EH (cell line): Measurements from ENCODE around the gene ZNF30.
A peak's percentile ranks its signal among the peaks of the same experiment; 100 is the strongest.
"Not testable (repeated sequence)": the region's sequence is repeated elsewhere in the genome, so short reads cannot be mapped to it uniquely, and the experiment has no call there.

Source experiments
- DNase-seq: peaks from one replicate; pipeline ENCODE4 v3.0.0-alpha.2; 2015; ENCODE audit warnings: low read depth

Gene ZNF30

DNA sequence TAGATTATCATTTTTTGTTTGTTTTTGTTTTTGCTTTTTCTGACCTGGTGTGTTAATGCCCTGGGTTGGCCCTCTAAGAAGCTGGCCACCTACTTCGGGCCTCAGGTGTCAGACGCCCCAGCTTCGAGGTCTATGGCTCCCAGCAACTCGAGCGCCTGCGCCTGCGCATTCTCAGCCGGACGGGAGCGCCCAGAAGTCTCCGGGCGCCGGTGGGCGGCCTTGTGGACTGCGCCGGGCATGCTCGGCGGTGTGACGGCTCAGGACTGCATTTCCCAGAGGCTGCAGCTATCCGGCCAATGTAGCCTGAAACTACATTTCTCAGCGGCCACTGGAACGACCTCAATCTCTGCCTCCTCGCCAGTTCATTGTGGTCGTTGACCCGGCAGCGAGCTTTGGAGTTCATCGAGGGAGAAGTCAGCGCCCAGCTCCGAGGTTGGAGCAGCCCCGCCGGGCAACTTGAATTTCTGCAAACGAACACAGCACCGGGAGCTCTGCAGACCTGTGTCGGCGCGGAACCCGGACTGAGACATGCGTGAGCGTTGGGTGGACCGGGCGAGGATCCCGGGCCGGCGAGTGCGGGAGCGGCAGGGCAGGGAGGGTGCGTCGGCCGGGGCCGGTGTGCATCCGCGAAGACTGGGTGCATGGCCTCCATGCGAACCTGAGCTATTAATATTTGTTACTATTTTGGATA lies at the start of gene ZNF30:
Gene ZNF30 (plus strand): TSS at position 219 of the 691 bp plus-strand sequence. CDS start 3,045 bp downstream, outside the sequence.
- DNase-seq, result peak; percentile 92

DNA sequence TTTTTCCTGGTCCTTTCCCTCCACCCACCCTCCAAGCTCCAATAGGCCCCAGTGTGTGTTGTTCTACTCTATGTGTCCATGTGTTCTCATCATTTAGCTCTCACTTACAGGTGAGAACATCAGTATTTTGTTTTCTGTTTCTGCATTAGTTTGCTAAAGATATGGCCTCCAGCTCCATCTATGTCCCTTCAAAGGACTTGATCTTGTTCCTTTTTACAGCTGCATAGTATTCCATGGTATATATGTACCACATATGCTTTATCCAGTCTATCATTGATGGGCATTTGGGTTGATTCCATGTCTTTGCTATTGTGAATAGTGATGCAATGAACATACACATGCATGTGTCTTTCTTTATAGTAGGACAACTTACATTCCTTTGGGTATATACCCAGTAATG lies 47.1 kb upstream of the ZNF30 start:
- DNase-seq, result no peak

DNA sequence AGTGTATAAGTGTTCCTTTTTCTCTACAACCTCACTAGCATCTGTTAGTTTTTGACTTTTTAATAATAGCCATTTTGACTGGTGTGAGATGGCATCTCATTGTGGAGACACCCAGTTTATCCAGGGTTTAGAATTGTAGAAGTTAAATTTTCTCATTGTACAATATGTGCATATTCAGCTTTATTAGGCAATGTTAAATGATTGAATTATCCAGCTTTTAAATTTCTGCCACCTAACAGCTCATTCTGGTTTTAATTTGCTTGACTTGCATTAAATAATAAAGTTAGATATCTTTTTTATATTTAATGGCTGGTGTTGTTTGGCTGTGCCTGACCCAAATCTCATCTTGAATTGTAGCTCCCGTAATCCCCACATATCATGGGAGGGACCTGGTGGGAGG lies 46.7 kb upstream of the ZNF30 start:
- no peak for DNase-seq

DNA sequence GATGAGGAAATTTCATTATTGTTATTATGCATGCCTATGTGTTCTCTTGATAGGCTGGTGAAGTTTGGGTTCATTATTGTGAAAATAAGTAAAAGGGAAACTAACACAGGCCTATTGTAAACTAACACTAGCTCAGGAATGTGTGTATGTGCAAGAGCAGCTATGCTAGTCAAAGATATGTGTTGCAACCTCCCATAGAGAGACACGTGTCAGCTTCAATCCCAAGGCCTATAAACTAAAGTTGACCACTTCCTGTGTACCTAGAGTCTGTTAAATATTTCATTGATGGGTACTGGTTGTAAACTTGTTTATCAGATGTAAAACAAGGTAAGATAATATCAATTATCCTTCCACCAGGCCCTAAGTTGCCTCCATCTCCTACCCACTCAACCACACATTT lies 44.7 kb upstream of the ZNF30 start:
- DNase-seq, result peak; percentile 19

DNA sequence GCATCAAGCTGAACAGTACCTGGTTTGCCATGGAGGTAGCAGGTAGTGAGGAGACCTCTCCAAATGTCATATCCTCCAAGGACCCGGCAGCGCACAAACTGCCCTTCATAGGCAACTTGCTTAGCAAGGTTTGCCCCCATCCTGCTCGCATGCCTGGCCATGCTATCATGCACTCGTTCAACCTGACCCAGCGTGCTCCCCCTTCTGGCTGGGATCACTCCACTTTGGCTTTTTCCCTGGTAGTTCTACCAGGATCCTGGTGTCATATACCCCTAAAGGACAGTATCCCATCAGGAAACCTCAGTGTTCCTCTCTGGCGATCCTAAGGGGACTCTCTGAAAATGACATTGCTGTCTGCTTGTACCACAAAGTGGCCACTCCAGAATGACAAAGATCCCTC lies 38.6 kb upstream of the ZNF30 start:
- no peak for DNase-seq

DNA sequence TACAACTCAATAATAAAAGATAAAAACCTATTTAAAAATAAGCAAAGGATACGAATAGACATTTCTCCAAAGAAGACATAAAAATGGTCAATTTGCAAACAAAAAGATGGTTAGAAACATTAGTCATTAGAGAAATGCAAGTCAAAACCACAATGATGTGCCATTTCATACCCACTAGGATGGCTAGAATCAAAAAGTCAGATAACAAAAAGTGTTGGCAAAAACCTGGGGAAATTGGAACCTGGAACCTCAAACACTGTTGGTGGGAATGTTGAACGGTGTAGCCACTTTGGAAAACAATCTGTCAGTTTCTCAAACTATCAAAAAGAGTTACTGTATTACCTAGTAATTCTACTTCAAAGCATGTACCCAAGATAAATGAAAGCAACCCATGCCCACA lies 26.5 kb upstream of the ZNF30 start:
- DNase-seq, result no peak

DNA sequence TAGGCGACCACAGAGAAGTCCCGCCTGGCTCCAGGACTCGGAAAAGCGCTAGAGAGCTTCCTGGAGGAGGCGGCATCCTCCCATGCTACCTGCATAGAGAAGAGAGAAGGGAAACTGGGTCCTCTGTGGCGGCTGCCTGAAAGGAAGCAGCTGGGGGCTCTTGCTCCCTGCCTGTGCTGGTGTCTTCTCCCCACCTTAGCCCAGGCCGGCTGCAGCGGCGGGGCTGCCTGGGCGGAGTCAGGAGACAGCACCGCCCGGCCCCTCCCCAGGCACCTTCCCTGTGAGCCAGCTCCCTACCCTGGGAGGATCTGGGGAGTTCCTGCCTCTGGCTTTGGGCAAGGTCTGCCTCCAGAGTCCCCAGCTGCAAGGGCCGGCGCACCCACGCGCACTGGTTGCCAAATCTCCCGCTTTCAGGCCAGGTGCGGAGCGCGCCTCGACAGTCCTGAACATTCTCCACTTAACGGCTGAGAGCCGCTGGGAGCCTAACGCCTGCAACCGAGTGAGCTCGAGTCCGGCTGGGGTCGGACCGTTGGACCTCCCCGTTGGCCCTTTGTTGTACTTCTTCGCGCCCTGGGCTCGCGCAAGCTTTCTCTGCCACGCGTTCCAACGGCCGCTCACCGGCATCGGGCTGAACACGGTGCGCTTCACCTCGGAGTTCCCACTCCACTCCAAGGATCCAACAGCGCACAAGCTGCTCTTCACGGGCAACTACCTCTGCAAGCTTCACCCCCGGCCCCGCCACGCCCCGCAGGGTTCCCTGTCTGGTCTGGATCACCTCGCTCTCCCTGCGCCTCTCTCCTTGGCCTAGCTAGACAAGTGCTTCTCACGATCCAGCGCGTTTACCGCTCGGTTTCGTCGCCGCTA lies 21.8 kb upstream of the ZNF30 start:
- DNase-seq, result no peak

DNA sequence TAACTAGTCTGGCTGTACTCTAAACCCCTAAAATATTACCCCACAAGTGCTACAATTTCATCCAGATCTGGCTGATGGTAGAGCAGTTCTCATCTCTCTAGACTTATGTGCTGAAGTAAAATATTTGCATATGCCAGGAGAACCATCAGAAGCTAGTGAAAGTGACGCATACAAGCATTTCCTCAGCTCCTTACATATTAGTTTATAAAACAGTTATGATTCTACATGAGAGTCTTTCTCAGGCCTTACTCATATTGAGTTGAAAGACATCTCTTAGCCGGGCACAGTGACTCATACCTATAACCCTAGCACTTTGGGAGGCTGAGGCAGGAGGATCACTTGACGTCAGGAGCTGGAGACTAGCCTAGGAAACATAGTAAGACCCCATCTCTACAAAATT lies 15.9 kb upstream of the ZNF30 start:
- no peak for DNase-seq

DNA sequence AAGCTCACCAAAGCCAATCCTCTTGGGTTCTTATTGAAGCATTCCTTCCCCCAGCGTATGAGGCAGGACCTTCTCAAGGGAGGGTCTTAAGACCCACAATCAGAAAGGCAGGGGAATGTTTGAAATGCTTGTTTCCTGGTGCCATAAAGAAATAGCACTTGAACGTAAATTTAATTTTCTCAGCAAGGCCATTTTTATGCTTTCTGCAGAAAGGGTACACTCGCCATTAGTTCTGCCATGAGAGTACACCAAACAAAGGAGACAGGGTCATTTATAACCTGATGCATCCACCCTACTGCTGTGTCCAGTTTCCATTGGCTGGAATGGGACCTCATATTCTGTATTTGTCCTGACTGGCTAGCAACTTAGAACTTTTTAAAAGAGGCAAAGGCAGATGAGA lies 9.6 kb upstream of the ZNF30 start:
- not testable (repeated sequence) for DNase-seq

DNA sequence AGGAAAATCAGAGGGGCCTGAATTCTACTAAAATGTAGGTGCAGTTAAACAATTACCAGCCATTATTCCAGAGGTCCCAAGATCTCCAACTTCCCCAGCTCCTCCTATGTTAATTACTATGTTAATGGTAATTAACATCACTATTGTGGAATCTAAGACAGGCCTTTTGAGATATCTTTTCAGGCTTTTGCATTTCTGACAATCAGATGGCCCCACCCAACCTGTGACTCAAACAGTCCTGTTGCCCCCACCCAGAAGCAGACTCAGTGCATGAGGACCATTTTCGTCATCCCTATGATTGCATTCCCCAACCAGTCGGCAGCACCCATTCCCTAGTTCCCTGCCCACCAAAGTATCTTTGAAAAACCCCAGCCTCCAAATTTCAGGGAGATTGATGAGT lies 8.5 kb upstream of the ZNF30 start:
- no peak for DNase-seq

DNA sequence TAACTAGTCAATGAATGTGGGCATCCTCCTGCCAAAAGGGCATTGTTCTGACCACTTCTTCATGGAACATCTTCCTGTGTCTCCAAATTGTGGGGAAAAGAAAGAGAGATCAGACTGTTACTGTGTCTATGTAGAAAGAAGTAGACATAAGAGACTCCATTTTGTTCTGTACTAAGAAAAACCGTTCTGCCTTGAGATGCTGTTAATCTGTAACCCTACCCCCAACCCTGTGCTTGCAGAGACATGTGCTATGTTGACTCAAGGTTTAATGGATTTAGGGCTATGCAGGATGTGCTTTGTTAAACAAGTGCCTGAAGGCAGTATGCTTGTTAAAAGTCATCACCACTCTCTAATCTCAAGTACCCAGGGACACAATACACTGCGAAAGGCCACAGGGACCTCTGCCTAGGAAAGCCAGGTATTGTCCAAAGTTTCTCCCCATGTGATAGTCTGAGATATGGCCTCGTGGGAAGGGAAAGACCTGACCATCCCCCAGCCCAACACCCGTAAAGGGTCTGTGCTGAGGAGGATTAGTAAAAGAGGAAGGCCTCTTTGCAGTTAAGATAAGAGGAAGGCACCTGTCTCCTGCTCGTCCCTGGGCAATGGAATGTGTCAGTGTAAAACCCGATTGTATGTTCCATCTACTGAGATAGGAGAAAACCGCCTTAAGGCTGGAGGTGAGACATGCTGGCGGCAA lies 6.5 kb upstream of the ZNF30 start:
- not testable (repeated sequence) for DNase-seq

DNA sequence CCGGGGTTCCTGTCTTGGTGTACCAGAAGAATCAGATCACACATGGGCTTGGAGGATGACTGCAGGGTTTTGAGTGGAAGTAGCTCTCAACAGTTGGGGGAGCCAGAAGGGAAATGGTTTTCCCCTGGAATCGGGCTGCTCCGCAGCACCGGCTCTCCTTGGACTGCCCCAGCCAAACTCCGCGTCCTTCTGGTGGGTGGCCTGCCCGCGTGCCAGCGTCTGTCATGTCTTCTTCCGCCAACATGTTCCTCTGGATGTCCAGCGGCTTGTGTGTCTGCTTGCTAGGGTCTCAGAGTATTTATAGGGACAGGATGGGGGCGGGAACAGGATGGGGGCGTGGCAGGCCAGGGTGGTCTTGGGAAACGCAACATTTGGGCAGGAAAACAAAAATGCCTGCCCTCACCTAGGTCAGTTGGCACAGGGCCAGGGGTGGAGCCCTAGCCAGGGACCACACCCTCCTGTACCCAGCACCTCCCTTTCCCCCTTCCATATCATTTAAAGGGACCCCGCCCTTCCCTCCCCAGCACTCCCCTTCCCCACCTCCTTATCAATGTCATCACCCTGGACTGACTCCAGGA lies 1.3 kb upstream of the ZNF30 start:
- DNase-seq, result no peak

DNA sequence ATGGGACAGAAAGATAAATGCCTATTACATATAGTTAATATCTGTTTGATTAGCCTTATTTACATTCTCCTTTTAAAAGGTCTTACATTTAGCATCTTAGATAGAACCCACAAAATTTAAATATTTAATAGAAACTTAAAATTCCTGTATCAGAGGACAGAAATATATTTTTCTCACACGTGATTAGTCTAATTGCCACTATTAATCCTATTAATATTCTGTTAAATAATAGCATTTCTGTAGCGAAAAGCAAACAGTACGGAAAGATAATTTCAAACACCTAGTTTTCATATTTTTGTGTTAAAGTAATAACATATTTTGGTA lies 380 bp upstream of the ZNF30 start:
- DNase-seq, result no peak

DNA sequence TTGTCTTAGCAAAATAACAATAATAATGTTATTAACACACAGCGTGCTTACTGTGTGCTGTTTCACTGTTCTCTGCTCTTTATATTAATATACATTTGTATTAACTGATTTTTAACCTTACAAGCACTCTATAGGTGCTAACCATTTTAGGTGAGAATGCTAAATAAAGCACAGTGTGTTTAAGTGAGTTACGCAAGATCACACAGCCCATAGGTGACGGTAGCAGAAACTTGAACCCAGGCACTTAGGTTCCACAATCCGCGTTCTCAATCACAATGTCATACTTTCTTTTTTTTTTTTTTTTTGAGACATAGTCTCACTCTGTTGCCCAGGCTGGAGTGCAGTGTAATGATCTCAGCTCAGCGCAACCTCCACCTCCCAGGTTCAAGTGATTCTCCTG lies 5.8 kb downstream of the ZNF30 start:
- no peak for DNase-seq

DNA sequence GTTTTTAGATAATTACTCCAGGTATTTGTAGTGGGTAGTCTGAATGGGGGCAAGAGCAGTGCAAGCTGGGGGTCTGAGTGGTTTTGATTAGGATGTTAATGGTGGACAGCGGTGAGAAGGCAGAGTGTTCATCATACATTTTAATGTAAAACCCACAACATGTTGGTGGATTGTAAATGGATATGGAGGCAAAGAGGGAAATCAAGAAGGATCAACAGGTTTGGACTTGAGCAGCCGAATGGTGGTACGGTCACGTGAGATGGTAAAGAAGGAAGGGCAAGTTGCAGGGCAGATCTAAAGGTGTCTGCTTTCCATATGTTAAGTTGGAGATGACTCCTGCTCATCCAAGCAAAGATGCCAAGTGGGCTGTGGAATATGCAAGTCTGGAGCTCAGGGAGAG lies 9.5 kb downstream of the ZNF30 start:
- no peak for DNase-seq

DNA sequence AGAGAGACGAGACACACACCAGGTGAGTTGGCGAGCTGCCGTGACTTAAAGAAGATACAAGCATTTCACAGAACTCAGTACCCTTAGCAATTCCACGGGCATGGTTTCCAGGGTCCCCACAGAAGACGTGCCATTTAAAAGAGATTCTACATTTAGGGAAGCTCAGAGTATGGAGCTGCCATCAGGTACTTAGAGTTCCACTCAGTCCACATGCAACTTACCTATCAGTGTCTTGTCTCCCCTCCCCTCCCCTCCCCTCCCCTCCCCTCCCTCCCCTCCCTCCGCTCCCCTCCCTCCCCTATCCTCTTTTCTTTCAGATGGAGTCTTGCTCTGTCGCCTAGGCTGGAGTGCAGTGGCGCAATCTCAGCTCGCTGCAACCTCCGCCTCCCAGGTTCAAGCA lies 12.2 kb downstream of the ZNF30 start:
- no peak for DNase-seq

DNA sequence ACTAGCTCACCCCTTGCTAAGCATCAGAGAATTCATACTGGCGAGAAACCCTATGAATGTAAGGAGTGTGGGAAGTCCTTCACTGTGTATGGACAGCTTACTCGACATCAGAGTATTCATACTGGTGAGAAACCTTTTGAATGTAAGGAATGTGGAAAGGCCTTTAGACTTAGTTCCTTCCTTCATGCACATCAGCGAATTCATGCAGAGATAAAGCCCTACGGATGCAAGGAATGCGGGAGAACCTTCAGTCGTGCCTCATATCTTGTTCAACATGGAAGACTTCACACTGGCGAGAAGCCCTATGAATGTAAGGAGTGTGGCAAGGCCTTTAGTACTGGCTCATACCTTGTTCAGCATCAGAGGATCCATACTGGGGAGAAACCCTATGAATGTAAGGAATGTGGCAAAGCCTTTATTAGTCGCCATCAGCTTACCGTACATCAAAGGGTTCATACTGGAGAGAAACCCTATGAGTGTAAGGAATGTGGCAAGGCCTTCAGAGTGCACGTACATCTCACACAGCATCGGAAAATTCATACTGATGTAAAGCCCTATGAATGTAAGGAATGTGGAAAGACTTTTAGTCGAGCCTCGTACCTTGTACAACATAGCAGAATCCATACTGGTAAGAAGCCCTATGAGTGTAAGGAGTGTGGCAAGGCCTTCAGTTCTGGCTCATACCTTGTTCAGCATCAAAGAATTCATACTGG lies 17.3 kb downstream of the ZNF30 start:
- DNase-seq, result no peak

DNA sequence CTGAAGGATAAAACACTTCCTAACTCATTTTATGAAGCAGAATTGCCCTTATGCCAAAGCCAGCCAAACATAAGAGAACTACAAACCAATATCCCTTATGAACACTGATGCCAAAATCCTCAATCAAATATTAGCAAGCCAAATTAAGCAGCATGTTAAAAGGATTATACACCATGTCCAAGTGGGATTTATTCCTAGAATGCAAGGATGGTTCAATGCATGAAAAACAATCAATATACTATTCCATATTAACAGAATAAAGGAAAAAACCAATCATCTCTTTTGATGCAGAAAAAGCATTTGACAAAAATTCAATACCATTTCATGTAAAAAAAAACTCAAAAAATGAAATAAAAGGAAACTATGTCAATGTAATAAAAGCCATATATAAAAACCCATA lies 26.4 kb downstream of the ZNF30 start:
- DNase-seq, result no peak

DNA sequence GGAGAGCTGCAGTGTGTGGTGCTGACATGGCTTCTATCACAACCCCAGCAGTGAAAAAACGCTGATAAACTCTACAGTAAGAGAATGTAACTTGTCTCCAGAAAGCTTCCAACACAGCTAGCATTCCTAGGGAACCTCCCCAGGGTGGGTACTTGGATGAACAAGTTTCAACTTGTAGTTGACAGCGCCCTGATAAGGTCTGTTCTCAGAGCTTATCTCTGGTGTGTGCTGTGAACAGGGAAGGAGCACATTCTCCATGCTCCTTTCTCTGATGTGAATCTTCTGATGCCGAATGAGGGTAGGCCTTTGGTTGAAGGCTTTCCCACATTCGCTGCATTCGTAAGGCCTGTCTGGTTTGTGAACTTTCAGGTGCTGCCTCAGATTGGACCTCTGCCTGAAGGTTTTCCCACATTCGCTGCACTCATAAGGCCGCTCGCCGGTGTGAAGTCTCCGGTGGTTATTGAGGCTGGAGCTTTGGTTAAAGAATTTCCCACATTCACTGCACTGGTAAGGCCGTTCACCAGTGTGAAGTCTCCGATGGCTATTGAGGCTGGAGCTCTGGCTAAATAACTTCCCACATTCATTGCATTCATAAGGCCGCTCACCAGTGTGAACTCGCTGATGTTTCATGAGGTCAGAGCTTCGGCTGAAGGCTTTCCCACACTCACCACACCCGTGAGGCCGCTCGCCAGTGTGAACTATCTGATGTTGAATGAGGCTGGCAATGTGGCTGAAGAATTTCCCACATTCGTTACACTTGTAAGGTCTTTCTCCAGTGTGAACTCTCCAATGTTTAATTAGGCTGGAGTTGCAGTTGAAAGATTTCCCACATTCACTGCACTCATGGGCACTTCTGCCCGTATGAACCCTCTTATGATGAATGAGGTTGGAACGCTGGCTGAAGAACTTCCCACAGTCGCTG lies 31.4 kb downstream of the ZNF30 start:
- DNase-seq, result no peak

DNA sequence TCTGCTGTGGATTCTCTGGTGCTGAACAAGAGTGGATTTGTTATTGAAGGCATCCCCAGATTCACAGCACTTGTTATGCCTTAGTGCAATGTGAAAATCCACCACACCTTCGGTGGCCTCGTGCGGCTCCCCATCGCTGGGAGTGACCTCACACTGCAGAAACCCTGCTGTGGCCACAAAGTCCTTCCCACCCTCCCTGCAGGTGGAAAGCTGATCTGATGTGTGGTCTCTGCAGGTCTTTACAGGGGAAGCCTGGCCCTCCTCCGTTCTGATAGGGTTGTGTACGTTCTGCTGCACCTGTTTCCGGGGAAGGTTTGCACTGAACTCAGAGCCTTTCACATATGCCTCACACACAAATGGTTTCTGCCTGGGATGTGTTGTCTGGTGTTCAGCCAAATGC lies 32.3 kb downstream of the ZNF30 start:
- DNase-seq, result no peak
